Measurements from ENCODE around the gene ANKUB1. TPM values are rescaled to one million over a fixed set of nuclear protein-coding genes. Genes with fewer than 3 reads are reported as not detected.

The ANKUB1 gene
- polyA plus RNA-seq, 3 donors = 0.33 TPM; not detected in 2

- no peak for DNase-seq
Measured at GRCh38 chr3:149713730-149714654, 78.4 kb downstream of the ANKUB1 start.

Other genes starting within 250 kb of the ANKUB1 start
- 100 to 1,000 TPM in 2 of 3 donors, 10 to 100 TPM in 1; 88.7 to 119 (median 100) TPM for gene WWTR1, start 134.5 kb downstream of the ANKUB1 start, polyA plus RNA-seq (ENCODE audit: insufficient read length in 3 of 3)
- 10 to 100 TPM; 48.7 to 58.7 (median 58.4) TPM for gene COMMD2, start 40.1 kb downstream of the ANKUB1 start, polyA plus RNA-seq (ENCODE audit: insufficient read length in 3 of 3)
- gene RNF13, start 20.7 kb upstream of the ANKUB1 start, polyA plus RNA-seq (ENCODE audit: insufficient read length in 3 of 3) = 10 to 100 TPM; 79.1 to 91.5 (median 80.4) TPM
- 100 to 1,000 TPM; 388 to 435 (median 423) TPM for gene PFN2, start 178.3 kb upstream of the ANKUB1 start, polyA plus RNA-seq (ENCODE audit: insufficient read length in 3 of 3)